Parathyroid adenoma (tissue), 2 donors: ENCODE measurements around the gene ZMYND8.
A peak's percentile ranks its signal among the peaks of the same experiment; 100 is the strongest.
"Not testable (repeated sequence)": the region's sequence is repeated elsewhere in the genome, so short reads cannot be mapped to it uniquely, and the experiment has no call there.

Source experiments
- H2AFZ ChIP-seq: fragments of 300-600 bp; sonication (generic); one replicate; pipeline ENCODE4 v1.7.0; 2017; ENCODE audit warnings: antibody characterized with exemption, mild to moderate bottlenecking
- H3K27ac ChIP-seq: fragments of 300-600 bp; sonication (generic); one replicate; pipeline ENCODE4 v1.7.0; 2017
- H3K27me3 ChIP-seq: fragments of 300-600 bp; sonication (generic); one replicate; pipeline ENCODE4 v1.7.0; 2017; ENCODE audit warnings: low read length; ENCODE audit not compliant: control insufficient read depth, insufficient read depth
- H3K36me3 ChIP-seq: fragments of 300-600 bp; sonication (generic); one replicate; pipeline ENCODE4 v1.7.0; 2017; ENCODE audit warnings: low read length; ENCODE audit not compliant: control insufficient read depth, insufficient read depth
- H3K4me1 ChIP-seq: fragments of 300-600 bp; sonication (generic); one replicate; pipeline ENCODE4 v1.7.0; 2017; ENCODE audit warnings: control low read depth
- H3K4me2 ChIP-seq: fragments of 300-600 bp; sonication (generic); one replicate; pipeline ENCODE4 v1.7.0; 2017; ENCODE audit warnings: low read length
- H3K4me3 ChIP-seq: fragments of 300-600 bp; sonication (generic); one replicate; pipeline ENCODE4 v1.7.0; 2017; ENCODE audit warnings: low read depth, low read length
- H3K79me2 ChIP-seq: fragments of 300-600 bp; sonication (generic); one replicate; pipeline ENCODE4 v1.7.0; 2017; ENCODE audit warnings: control low read depth
- H3K9ac ChIP-seq: fragments of 300-600 bp; sonication (generic); one replicate; pipeline ENCODE4 v1.7.0; 2017; ENCODE audit warnings: mild to moderate bottlenecking
- H3K9me3 ChIP-seq: fragments of 300-600 bp; sonication (generic); one replicate; pipeline ENCODE4 v1.7.0; 2017; ENCODE audit warnings: low read length; ENCODE audit not compliant: control insufficient read depth
- CTCF ChIP-seq: fragments of 300-600 bp; sonication (generic); IDR thresholded peaks from one replicate; pipeline ENCODE4 v1.7.0; 2017; ENCODE audit warnings: antibody characterized with exemption, mild to moderate bottlenecking
- donor health status: primary hyperparathyroidism.

ZMYND8 gene

DNA sequence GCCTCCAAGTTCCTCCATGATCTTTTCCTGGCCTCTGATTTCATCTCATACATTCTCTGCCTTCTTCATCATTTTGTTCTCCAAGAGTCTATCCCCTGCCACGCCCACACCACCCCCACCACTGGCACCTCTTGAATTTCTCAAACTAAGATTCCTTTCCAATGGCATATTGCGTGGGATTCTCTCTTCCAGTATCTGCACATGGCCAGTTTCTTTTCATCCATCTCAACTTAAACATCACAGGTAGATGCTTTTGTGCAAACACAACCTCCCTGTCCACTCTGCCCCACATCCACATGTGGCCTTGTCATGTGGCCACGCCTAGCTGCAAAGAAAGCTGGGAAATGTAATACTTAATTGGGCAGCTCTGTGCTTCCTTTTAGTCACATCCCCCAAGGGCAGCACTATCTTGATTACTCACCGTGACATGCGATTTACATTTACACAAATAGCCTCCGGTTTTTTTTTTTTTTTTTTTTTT is 33.4 kb upstream of the ZMYND8 start:
- TF ChIP-seq CTCF = no peak
- H2AFZ ChIP-seq = no peak overlapping the region
- H3K27ac ChIP-seq = no peak overlapping the region
- no peaks in the 10 kb centered on the region for H3K79me2 ChIP-seq
- H3K9me3 ChIP-seq = no peaks in the 10 kb centered on the region
- H3K9ac ChIP-seq = no peak overlapping the region
- H3K36me3 ChIP-seq = no peaks in the 10 kb centered on the region
- H3K4me3 ChIP-seq = no peak overlapping the region
- H3K27me3 ChIP-seq = no peaks in the 10 kb centered on the region
- no peak overlapping the region for H3K4me2 ChIP-seq
- no peaks in the 10 kb centered on the region for H3K4me1 ChIP-seq

DNA sequence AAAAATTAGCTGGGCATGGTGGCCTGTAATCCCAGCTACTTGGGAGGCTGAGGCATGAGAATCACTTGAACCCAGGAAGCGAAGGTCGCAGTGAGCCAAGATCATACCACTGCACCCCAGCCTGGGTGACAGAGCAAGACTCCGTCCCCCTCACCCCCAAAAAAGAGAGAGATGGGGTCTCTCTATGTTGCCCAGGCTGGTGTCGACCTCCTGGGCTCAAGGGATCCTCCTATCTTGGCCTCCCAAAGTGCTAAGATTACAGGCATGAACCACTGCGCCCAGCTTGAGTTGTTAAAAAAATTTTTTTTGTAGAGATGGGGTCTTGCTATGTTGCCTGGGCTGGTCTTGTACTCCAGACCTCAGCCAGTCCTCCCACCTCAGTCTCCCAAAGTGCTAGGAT is 29.5 kb upstream of the ZMYND8 start:
- not testable (repeated sequence) for H2AFZ ChIP-seq, H3K4me3 ChIP-seq, H3K4me2 ChIP-seq, H3K9ac ChIP-seq, H3K9me3 ChIP-seq, H3K27me3 ChIP-seq, H3K27ac ChIP-seq, H3K4me1 ChIP-seq, H3K79me2 ChIP-seq, H3K36me3 ChIP-seq

GRCh38 chr20:47382746-47383415 is 26.4 kb upstream of the ZMYND8 start:
- no peaks in the 10 kb centered on the region for H3K27me3 ChIP-seq
- no peaks in the 10 kb centered on the region for H3K9me3 ChIP-seq
- TF ChIP-seq CTCF = no peak
- H3K4me2 ChIP-seq = no peak overlapping the region
- no peak overlapping the region for H3K9ac ChIP-seq
- no peak overlapping the region for H3K4me3 ChIP-seq
- H3K27ac ChIP-seq = no peak overlapping the region
- H3K4me1 ChIP-seq = peaks cover 8% of the 10 kb centered on the region
- no peaks in the 10 kb centered on the region for H3K36me3 ChIP-seq
- H2AFZ ChIP-seq = peak overlapping the region; percentile 5
- peaks cover 6% of the 10 kb centered on the region for H3K79me2 ChIP-seq

DNA sequence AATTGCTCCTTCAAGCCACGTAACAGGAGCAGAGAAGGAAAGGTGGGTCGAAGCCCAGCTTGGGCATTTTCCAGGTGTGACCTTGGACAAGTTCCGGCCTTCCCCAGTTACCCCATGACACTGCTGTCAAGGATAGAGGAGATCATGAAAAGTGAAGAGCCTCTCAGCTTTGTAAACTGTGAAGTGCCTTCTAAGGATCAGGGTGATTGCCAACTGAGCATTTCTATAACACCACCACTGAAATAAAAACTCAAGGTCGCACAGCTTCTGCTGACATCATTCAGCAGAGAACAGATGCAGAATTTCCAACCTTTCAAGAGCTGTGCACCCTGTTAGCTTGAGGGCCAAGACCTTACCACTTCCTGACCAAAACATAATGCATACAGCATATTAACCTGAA is 24.0 kb upstream of the ZMYND8 start:
- Histone ChIP-seq H3K4me2 (no peak overlapping the region), H3K4me1 (peaks cover 8% of the 10 kb centered on the region), H3K9ac (no peak overlapping the region), H3K9me3 (no peaks in the 10 kb centered on the region), H3K4me3 (no peak overlapping the region), H3K79me2 (peaks cover 6% of the 10 kb centered on the region), H3K27me3 (no peaks in the 10 kb centered on the region), H3K36me3 (no peaks in the 10 kb centered on the region), H3K27ac (no peak overlapping the region), H2AFZ (no peak overlapping the region)
- no peak for TF ChIP-seq CTCF

DNA sequence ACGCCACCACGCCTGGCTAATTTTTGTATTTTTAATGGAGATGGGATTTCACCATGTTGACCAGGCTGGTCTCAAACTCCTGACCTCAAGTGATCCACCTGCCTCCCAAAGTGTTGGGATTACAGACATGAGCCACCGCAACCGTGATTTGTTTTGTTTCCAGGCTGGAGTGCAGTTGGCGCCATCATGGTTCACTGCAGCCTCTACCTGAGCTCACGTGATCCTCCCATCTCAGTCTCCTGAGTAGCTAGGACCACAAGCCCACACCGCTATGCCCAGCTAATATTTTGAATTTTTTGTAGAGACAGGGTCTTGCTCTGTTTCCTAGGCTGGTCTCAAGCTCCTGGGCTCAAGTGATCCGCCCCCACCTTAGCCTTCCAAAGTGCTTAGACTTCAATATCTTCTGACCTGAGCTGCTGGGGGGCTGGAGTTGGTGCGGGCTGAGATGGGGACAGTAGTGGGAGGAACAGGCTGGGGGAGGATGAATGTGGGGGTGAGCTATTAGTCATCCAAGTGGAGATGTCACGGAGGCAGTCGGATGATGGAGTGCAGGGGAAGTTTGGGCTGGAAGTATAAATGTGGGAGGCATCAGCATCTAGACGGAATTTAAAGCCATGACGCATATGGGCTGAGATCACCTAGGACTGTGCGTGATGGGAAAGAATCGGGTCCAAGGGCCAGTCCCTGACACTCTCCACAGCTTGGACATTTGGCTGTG is 23.1 kb upstream of the ZMYND8 start:
- Histone ChIP-seq H3K9me3 (no peaks in the 10 kb centered on the region), H3K4me3 (no peak overlapping the region), H3K27ac (no peak overlapping the region), H2AFZ (no peak overlapping the region), H3K27me3 (no peaks in the 10 kb centered on the region), H3K4me1 (peaks cover 8% of the 10 kb centered on the region), H3K79me2 (peaks cover 6% of the 10 kb centered on the region), H3K36me3 (no peaks in the 10 kb centered on the region), H3K9ac (no peak overlapping the region), H3K4me2 (no peak overlapping the region)
- no peak for TF ChIP-seq CTCF
